Colon (tissue), 2 donors: ENCODE measurements around the gene TLCD3A.
"Not testable (repeated sequence)": the region's sequence is repeated elsewhere in the genome, so short reads cannot be mapped to it uniquely, and the experiment has no call there.

Experiments used
- FAIRE-seq: peaks from 2 replicates; lab custom pipeline; 2012; peaks lifted over from hg19 to GRCh38; lab: Jason Lieb, UNC
- donor health status: control.
- donor health status: control.

Gene TLCD3A

DNA sequence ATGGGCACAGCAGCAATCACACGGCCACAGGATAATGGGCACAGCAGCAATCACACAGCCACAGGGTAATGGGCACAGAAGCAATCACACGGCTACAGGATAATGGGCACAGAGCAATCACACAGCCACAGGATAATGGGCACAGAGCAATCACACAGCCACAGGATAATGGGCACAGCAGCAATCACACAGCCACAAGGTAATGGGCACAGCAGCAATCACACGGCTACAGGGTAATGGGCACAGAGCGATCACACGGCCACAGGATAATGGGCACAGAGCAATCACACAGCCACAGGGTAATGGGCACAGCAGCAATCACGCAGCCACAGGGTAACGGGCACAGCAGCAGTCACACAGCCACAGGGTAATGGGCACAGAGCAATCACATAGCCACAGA, 17.0 kb downstream of the TLCD3A start:
- not testable (repeated sequence) for FAIRE-seq

DNA sequence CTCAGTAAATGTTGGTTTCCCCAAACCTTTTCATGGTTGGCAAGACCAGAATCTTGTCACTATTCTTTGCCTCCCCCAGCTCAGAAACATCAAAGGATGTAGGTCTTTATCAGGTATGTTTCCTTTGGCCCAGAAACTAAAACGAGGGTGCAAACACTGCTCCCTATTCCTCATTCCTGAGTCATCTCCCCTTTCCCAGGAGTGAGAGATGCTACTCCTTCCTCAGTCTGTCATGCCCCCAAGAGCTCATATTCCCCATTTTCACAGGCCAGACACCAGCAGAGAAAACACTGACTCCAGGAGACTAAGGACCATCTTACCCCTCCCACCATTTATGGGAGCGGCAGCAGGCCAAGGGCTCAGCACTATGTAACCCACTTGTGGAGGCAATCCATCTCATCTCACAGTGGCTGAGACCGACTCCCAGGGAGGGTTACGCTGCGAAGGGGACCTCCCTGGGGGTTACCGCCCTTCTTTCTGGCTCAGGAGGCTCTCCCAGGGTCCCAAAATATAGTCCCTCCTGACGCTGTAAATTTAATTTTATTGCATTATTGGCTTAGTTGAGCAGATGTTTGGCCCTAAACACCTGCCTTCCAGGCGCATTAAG, 18.1 kb downstream of the TLCD3A start:
- no peak for FAIRE-seq

DNA sequence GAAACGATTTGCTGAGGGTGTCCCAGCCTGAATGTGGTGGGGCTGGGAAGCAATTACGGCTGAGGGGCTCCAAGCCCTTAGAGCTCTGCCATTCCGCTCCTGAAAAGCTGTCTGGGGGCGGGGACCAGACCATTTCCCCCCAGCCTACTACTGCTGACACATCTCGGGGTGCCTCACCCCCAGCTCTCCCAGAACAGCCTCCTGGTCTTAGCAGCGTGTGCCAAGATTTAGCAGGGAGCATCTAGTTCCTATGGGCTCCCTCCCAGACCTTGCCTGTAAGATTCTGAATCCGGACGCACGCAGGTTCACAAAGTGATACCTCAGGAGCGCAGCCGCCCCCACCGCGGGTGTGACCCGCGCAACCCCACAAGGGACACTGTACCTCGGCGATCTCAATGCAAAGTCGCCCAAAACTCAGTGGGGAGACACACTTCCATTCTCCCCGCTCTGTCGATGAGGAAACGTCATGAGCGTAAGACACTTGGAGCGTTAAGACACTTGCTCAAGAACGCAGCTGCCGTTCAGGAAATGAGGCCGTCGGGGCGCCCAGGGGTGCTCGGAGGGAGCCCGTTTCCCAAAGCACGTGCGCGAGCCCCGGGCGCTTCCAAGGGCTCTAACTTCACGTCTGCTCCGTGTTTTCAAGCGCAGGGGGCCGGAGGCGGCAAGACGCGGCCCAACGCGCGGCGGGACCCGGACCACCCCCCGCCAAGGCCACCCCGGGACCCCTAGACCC, 19.0 kb downstream of the TLCD3A start:
- no peak for FAIRE-seq

DNA sequence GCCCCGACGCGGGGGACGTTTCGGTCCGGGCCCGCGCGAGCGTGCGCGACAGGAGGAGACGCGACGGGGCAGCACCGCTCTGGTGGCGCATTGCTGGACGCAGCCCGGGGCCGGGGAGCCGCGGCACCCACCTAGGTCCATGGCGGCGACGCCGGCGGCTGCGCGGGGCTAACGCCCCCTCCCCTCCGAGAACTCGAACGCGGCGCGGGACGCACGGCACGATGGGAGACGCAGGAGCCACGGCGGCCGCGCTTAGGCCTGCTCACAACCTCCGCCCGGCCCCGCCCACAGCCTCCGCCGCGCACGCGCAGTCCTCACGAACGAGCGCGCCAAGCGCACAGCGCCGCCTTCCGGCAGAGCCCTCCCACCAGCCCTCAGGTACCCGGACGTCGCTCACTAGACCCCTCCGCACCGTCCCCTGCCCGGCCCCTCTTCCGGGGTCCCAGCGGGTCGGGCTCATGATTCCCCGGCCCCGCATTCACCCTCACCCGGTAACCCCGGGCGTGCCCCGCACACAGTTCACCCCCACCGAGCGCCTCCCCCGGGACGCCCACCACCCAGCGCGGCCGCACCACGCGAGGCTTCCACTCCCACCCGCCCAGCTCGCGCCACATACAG, 19.7 kb downstream of the TLCD3A start, which contains the start of gene GEMIN4:
Gene GEMIN4 (minus strand): TSS at position 263 of the 618 bp plus-strand sequence. CDS start 122 bp downstream, at position 141.
- FAIRE-seq = no peak

DNA sequence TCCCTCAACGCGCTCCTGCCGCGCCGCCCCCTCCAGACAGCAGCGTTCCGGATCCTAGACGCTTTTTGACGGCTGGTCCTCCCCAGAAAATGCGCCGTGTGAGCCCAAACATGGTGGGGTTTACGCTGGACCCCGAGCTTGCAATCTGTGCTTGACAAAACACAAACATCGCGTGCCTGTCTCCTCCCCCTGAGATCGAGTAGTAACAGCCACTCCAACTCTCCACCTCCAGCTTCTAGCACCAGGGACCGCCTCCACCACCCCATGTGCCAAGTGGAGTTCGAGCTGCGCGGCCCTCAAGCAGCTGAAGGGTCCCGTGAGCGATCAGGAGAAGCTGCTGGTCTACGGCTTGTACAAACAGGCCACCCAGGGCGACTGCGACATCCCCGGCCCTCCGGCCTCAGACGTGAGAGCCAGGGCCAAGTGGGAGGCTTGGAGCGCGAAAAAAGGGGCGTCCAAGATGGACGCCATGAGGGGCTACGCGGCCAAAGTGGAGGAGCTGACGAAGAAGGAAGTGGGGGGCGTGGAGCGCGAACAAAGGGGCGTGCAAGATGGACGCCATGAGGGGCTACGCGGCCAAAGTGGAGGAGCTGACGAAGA, 20.3 kb downstream of the TLCD3A start:
- no peak for FAIRE-seq

DNA sequence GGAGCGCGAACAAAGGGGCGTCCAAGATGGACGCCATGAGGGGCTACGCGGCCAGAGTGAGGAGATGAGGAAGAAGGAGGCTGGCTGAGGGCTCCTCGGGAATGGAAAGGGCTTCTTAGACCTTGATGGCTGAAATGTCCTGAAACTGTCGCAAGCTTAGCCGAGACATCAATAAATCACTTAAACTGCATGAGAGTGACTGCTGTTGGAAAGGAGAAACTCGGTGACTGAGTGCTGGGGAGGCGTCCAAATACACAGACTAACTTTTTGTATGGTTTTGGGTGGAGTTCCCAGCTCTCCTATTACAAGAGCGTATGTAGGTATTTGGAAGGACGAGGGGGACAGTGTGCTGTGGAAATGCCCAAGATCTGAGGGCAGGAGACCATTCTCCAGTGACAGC, 21.0 kb downstream of the TLCD3A start:
- FAIRE-seq = no peak

DNA sequence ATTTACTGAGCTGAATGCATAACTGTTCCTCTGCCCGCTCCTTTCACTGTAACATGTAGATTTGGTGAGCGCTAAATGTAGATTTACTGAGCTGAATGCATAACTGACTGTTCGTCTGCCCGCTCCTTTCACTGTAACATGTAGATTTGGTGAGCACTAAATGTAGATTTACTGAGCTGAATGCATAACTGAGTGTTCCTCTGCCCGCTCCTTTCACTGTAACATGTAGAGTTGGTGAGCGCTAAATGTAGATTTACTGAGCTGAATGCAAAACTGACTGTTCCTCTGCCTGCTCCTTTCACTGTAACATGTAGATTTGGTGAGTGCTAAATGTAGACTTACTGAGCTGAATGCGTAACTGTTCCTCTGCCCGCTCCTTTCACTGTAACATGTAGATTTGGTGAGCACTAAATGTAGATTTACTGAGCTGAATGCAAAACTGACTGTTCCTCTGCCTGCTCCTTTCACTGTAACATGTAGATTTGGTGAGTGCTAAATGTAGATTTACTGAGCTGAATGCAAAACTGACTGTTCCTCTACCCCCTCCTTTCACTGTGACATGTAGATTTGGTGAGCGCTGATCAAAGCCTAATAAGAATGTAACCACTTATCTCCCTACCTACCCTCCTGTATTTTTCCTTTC, 23.0 kb downstream of the TLCD3A start:
- FAIRE-seq = not testable (repeated sequence)

DNA sequence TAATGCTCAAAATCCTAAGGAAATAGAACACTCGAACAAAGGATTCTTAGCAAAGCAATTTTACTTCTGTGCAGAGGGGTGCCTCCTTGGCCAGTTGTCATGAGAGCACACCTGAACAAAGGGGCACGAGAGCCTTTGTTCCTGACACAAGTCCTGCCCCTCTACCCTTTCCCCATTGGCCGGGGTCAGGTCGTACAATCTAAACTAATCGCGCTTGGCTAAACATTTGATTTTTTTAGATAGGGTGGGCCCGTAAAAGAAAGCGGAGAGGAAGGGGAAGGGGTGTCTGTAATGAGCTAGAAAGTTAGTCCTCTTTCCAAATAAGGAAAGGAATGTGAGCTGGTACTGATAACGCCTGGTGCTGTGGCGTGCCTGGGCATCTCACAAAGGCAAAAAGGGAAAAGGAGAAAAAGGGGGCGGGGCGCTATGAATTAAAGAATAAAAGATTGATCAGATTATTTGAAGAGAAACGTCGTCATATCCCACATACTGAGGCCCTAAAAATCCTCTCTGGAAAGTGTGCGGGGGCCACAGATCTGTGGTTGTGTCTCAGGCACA, 23.7 kb downstream of the TLCD3A start:
- not testable (repeated sequence) for FAIRE-seq

DNA sequence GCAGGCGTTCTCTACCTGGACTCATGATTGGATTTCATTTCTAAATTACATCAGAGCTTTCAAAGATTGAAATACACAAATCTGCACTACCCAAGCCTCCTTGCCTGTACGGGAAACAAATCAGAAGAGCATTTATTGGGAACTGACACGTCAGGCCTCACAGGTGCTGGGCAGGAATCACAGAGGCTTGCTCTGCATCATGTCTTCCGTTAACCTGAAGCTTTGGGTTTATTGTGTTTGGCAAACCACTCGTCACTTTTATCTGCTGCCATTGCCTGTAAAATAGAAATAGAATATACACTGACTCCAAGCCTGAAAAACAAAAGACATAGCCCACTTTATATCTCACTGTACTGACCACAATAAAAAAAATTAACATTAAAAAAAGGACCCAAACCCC, 27.6 kb downstream of the TLCD3A start:
- FAIRE-seq = no peak

DNA sequence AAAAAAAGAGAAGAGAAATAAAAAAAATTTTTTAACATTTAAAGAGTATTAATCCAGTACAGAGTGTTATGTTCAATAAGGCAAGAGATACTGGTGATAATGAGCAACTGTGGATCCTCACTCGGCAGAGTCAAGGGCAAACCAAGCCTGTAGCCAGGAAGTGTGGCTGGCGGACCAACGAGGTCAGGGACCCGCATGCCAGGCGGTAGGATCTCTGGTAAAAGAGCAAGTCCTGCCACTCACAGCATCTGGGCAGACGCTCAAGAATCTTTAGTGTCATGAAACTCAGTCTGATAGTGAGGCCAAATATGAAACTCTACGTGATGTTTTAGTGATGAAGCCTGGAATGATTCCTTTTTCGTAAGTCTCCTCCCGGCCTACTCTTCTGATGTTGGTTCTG, 28.0 kb downstream of the TLCD3A start:
- no peak for FAIRE-seq

DNA sequence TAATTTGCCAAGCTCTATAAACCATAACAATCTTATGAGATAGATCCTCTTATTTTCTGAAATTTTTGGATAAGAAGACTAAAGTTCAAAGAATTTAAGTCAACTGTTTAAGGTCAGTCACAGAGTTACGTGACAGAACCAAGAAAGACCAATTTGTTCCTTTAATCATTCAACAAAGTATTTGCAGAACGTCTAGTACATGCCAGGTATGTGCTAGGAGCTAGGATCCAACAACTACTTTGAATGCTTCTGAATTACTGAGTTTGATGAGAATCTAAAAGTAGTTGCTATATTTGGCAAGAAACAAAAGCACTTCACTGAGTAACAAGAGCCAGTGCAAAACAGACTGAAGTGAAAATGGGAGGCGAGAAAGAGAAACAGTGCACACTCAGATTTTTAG, 34.7 kb downstream of the TLCD3A start:
- FAIRE-seq = no peak

DNA sequence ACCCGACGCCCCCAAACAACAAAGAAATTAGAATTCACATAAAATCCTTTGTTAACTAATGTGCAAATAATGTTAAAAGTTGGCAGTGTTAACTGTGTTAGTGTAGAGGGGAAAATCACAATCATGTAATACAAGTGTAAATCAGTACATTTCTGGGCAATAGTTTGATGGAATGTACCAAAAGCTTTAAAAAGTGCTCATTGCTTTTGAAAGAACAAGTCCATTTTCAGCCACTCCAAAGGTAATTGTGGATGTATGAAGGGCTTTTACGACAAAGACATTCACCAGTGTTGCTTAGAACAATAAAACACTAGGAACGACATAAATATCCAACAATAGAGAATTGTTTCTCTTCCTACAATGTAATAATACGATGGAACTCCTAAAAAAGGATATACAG, 40.6 kb downstream of the TLCD3A start:
- no peak for FAIRE-seq

DNA sequence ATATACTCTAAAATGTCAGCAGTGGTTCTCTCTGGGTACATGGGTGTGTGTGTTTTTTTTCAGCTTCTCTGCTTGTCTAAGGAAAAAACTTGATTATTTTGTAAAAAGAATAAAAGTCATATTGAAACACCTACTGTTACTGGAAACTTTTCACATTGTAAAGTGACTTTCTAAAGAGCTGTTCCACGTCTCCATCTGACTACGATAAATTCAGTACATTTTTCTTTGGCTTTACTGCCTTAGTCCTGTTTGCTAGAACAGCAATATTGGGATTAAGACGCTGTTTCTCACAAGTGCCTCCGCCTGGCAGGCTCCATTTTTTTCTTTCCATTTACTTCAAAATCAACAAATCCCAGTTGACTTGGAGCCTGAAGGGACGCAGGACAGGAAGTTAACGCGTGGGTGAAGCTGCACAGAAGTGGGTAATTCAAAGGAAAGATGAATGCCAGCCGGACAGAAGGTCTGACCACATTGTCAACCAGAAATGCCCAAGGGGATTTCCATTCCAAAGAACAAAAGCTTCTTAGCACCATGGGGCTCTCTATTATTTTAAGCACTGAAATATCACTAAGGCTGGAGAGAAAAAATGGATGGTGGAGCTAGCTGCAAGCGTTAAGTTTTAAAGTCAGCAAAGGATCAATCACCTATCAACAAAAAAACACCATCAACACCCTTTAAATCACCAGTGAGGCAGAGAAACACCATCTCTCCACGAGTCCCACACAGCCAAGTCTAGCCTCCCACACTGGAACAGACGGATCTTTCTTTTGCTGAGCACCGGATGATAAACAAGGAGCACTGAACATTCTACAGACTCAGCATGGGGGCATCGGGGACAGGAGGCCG, 41.3 kb downstream of the TLCD3A start:
- FAIRE-seq = no peak

DNA sequence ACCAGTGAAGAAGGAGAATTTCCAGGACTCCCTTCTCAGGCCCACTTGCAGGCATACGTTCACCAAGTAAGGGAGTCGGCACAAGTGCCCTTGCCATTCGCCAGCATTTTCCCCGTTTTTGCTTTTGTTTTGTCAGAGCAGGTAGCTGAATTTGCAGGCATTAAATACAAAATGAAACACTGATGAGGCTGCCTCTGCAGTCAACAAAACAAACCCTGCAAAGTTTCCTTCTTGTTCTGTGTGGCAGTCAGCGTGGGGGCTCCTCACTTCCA, 41.9 kb downstream of the TLCD3A start:
- FAIRE-seq = no peak

DNA sequence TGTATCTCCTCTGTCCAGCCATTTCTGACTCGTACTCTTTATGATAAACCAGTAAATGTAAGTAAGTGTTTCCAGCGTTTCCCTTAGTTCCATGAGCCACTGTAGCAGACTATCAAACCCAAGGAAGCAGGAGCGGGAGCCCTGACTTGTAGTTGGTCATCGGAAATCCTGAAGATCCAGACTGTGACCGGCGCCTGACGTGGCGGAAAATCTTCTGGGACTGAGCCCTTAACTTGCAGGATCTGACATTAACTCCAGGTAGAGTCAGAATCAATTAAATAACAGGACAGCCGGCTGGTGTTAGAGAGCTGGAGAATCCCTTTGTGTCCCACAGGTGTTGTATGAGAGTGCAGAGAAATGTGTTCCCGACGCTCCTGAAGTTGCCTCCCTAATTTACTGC, 45.7 kb downstream of the TLCD3A start:
- no peak for FAIRE-seq

DNA sequence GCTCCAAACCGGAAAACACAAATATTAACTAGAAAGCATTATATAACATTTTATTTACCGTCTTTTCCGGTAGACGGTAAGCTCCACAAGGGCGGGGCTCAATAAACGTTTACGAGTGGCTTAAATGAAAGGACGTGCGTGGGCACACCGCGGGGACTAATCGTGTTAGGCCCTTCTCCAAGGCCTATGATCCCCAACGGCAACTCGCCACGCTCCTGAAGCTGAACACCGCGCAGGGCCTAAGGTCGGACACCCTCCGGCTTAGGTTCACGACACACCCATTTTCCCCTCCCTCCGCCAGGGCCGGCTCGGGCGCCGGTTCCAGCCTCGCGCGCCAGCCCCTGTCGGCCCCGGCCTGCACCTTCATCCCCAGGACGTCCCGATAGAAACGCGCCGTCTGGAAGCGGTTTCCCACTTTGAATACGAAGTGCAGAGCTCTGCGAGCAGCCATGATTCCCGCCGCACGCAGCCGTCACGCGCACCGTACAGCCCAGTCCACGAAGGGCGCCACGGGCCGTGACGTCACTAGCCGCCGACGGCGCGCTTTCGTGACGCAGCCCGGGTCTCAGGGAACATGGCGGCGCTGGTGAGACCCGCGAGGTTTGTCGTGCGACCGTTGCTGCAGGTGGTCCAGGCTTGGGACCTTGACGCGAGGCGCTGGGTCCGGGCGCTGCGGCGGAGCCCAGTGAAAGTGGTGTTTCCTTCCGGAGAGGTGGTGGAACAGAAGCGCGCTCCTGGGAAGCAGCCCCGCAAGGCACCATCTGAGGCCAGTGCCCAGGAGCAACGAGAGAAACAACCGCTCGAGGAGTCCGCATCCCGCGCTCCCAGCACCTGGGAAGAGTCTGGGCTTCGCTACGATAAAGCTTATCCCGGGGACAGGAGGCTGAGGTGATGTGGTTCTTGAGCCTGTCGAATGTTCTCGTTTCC, 49.7 kb downstream of the TLCD3A start, which contains the start of the genes GLOD4 and MRM3:
Gene GLOD4 (minus strand): TSS at position 476 of the 927 bp plus-strand sequence. CDS start 25 bp downstream, at position 451.
Gene MRM3 (plus strand): TSS at position 549 of the 927 bp plus-strand sequence. CDS start 26 bp downstream, at position 575.
- FAIRE-seq = no peak

DNA sequence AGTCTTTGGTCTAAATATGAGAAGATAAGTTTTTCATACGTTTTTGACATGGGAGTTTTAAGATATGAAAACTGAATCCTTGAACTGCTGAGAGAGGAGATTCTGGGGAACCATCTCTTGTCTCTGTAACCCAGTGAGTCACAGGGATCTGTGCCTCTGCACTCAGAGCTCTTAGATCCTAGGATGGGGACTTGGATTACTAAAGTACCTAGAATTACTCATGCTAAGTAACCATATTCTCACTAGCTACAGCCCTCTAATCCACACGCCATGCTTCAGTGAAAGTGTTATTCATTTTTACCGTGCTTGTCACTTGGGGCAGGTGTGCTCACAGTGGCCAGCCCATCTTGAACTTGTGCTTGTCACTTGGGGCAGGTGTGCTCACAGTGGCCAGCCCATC, 51.7 kb downstream of the TLCD3A start:
- no peak for FAIRE-seq

DNA sequence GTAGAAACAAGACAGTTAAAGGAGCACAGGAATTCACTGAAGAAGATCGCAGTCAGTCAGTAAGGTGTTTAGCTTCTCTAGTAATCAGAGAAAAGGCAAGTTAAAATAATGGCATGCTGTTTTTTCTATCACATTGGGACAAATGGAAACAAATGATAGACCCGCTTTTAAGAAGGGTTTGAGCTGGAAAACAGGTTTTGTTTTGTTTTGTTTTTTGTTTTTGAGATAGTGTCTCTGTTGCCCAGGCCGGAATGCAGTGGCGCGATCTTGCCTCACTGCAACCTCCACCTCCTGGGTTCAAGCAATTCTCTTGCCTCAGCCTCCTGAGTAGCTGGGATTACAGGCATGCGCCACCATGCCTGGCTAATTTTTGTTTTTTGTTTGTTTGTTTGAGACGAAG, 53.5 kb downstream of the TLCD3A start:
- FAIRE-seq = not testable (repeated sequence)

DNA sequence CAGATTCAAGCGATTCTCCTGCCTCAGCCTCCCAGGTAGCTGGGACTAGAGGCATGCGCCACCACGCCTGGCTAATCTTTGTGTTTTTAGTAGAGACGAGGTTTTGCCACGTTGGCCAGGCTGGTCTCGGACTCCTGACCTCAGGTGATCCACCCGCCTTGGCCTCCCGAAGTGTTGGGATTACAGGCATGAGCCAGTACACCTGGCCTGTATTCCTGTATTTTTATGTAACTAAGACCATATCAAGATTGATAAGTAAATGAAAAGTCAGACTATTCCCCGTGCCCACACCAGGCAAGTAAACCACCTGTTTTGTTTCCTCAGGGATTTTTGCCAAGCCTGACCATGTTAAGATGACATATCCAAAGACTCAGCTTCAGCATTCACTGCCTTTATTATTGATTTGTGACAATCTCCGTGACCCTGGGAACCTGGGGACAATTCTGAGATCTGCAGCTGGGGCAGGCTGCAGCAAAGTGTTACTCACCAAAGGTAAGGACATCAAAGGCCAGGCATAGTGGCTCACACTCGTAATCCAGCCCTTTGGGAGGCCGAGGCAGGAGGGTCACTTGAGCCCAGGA, 55.3 kb downstream of the TLCD3A start:
- no peak for FAIRE-seq

DNA sequence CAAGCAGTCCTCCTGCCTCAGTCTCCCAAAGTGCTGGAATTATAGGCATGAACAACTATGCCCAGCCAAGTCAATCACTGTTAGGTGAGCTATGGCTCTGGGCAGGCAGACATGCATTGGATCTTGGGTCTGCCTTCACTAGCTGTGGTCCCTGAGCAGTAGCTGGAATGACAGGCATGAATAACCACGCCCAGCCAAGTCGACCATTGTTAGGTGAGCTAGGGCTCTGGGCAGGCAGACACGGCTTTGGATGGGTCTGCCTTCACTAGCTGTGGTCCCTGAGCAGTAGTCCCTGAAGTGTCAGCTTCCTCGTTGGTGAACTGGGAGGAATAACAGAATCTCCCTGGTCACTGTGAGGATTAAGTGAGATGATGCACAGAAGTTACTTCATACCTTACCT, 56.2 kb downstream of the TLCD3A start:
- FAIRE-seq = no peak
